ENCODE measurements around the gene RTF1. TPM values are rescaled to one million over a fixed set of nuclear protein-coding genes. Genes with fewer than 3 reads are reported as not detected.

The RTF1 gene
- total RNA-seq, 2 experiments from 2014 or later = 26.8 to 30.0 TPM

DNA sequence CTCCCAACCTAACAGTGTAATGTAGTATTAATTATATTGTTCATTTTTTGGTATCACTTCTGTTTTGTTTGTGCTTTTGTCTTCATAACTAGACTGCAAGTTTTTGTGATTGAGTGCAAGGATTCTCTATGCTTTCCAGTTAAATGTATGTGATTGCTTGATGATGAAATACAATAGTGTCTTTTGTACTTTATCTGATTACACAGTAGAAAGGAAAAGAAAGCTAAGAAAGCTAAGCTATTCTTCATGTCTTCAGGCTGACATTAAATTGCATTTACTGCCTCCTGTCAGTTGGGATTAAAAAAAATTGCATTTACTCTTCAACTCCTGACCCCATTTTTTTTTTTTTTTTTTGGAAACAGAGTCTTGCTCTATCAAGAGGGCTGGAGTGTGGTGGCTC lies 28.5 kb downstream of the RTF1 start:
- H3K27ac Mint-ChIP-seq = no peak overlapping the region
- no peaks in the 10 kb centered on the region for H3K9me3 Mint-ChIP-seq
- H3K4me1 Mint-ChIP-seq (ENCODE audit: low read depth) = peaks cover 8% of the 10 kb centered on the region
- intact Hi-C loops (cut with micrococcal nuclease) = no loop called here
- H3K36me3 Mint-ChIP-seq (ENCODE audit: low read depth) = peaks cover 13% of the 10 kb centered on the region
- ChIA-PET CTCF (interaction anchor here (1.1 to 2.8 kb wide), 2 partner anchors 20 to 22 kb away, joined by 3 to 16 read pairs; no protein-coding TSS in a partner anchor), POLR2A (interaction anchor here (0.6 to 2.0 kb wide), 4 partner anchors 28 to 911 kb away, joined by 3 to 5 read pairs (median 4); partner anchors contain the start of gene RTF1)
- DNase-seq = no peak
- no peaks in the 10 kb centered on the region for H3K27me3 Mint-ChIP-seq
- TF ChIP-seq, protein P1, sequence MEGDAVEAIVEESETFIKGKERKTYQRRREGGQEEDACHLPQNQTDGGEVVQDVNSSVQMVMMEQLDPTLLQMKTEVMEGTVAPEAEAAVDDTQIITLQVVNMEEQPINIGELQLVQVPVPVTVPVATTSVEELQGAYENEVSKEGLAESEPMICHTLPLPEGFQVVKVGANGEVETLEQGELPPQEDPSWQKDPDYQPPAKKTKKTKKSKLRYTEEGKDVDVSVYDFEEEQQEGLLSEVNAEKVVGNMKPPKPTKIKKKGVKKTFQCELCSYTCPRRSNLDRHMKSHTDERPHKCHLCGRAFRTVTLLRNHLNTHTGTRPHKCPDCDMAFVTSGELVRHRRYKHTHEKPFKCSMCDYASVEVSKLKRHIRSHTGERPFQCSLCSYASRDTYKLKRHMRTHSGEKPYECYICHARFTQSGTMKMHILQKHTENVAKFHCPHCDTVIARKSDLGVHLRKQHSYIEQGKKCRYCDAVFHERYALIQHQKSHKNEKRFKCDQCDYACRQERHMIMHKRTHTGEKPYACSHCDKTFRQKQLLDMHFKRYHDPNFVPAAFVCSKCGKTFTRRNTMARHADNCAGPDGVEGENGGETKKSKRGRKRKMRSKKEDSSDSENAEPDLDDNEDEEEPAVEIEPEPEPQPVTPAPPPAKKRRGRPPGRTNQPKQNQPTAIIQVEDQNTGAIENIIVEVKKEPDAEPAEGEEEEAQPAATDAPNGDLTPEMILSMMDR (IDR thresholded peaks at IDR 0.05) = no peak
- no peak overlapping the region for H3K4me3 Mint-ChIP-seq
- no peak for ATAC-seq

DNA sequence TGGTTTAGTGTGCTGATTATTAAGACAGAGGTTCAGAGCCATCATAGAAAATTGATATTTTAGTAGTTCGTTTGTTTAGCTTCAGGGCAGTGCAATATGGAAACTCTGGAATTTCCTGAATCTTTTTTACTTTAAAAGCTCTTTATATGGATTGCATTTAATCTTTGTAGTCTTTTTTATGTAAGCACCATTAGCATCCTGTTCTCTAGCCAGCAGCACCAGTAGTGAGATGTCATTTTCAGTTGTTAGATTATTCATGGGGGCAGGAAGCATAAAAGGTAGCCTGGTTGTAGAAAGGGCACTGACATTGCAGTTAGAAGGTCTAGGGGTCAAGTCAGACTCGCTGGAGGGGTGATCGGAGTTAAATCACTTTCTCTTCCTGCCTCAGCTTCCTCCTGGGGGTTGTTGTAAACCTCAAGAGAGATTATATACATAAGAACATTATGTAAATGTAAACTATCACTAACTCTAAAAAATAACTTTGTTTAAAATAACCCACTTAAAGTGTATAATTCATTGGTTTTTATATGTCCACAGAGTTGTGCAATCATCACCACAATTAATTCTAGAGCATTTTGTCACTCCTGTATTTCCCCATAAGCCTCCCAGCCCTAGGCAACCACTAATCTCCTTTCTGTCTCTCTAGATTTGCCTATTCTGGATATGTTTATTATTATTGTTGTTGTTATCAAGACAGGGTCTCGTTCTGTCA lies 45.3 kb downstream of the RTF1 start:
- ATAC-seq = no peak
- H3K36me3 Mint-ChIP-seq (ENCODE audit: low read depth) = peaks cover 26% of the 10 kb centered on the region
- H3K4me1 Mint-ChIP-seq (ENCODE audit: low read depth) = peaks cover 4% of the 10 kb centered on the region
- ChIA-PET CTCF (interaction anchor here (1.5 kb wide), 1 partner anchor 14 kb away, joined by 3 read pairs; no protein-coding TSS in a partner anchor), POLR2A (interaction anchor here (0.8 kb wide), 1 partner anchor 20 kb away, joined by 3 read pairs; no protein-coding TSS in a partner anchor)
- no peak for DNase-seq
- TF ChIP-seq, protein P1 (IDR thresholded peaks at IDR 0.05) = no peak
- H3K27me3 Mint-ChIP-seq = no peaks in the 10 kb centered on the region
- H3K4me3 Mint-ChIP-seq = no peak overlapping the region
- peak overlapping the region; percentile 9 for H3K27ac Mint-ChIP-seq
- no peaks in the 10 kb centered on the region for H3K9me3 Mint-ChIP-seq
- intact Hi-C loops (cut with micrococcal nuclease) = no loop called here

- H3K27ac Mint-ChIP-seq = no peak overlapping the region
- H3K36me3 Mint-ChIP-seq (ENCODE audit: low read depth) = peaks cover 20% of the 10 kb centered on the region
- no peak overlapping the region for H3K4me3 Mint-ChIP-seq
- ATAC-seq (no peak), DNase-seq (no peak)
- H3K4me1 Mint-ChIP-seq (ENCODE audit: low read depth) = peaks cover 4% of the 10 kb centered on the region
- intact Hi-C loops (cut with micrococcal nuclease) = loop anchor here (5.0 kb wide), 1 partner anchor 42 kb away; no protein-coding TSS in a partner anchor
- TF ChIP-seq, protein P1 (IDR thresholded peaks at IDR 0.05) = no peak
- no peaks in the 10 kb centered on the region for H3K9me3 Mint-ChIP-seq
- POLR2A ChIA-PET = interaction anchor here (1.0 to 1.5 kb wide), 4 partner anchors 18 to 79 kb away, joined by 4 to 7 read pairs (median 6); partner anchors contain the start of gene RPAP1
- CTCF ChIA-PET = interaction anchor here (0.7 to 4.2 kb wide), 43 partner anchors 8 to 1439 kb away, joined by 3 to 49 read pairs (median 6); partner anchors contain the start of genes LTK, MAPKBP1 and RPAP1
- H3K27me3 Mint-ChIP-seq = no peaks in the 10 kb centered on the region
Observed at GRCh38 chr15:41464889-41465580, 48.1 kb downstream of the RTF1 start.

DNA sequence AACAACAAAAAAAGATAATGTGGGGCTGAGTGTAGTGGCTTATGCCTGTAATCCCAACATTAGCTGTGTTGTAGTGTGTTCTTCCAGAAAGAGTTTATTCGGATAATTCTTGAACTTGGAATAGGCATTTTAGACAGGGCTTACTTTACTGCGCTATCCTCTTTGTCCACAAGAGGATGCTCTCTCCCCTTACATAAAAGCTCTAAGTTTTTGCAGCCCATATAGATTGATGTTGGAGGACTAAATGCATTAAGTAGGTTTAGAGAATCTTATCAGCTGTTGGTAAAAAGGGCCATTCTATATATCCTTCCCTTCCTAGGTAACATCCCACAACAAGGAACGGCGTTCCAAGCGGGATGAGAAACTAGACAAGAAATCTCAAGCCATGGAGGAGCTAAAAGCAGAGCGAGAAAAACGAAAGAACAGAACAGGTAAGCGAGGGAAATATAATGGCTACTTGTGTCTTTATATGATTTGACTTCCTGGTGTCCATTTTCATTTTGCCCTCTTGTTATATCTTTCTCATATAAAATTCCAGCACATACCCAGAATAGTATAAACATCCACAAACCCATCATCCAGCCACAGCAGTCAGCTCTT lies 49.0 kb downstream of the RTF1 start:
- no peaks in the 10 kb centered on the region for H3K9me3 Mint-ChIP-seq
- intact Hi-C loops (cut with micrococcal nuclease) = loop anchor here (5.0 kb wide), 1 partner anchor 41 kb away; no protein-coding TSS in a partner anchor
- DNase-seq = peak; percentile 48
- CTCF ChIA-PET = interaction anchor here (0.5 to 4.2 kb wide), 51 partner anchors 9 to 439 kb away, joined by 3 to 49 read pairs (median 6); partner anchors contain the start of genes LTK, MAPKBP1 and RPAP1
- no peak overlapping the region for H3K4me3 Mint-ChIP-seq
- peaks cover 4% of the 10 kb centered on the region for H3K4me1 Mint-ChIP-seq (ENCODE audit: low read depth)
- ATAC-seq = peak; percentile 92
- TF ChIP-seq, protein P1 (IDR thresholded peaks at IDR 0.05) = peak; percentile 99
- H3K27me3 Mint-ChIP-seq = no peaks in the 10 kb centered on the region
- POLR2A ChIA-PET = interaction anchor here (0.6 to 1.5 kb wide), 7 partner anchors 17 to 93 kb away, joined by 3 to 7 read pairs (median 4); partner anchors contain the start of genes RPAP1 and TYRO3
- H3K36me3 Mint-ChIP-seq (ENCODE audit: low read depth) = peaks cover 24% of the 10 kb centered on the region
- no peak overlapping the region for H3K27ac Mint-ChIP-seq

Data from activated CD8-positive, alpha-beta T cell treated with anti-CD3 and anti-CD28 coated beads for 36 hours (primary cell).